OCI-LY7 (cell line): Measurements from ENCODE around the gene TMEM181.

ENCODE experiments used
- CTCF ChIP-seq: fragments of 200-600 bp; sonication (generic); conservative IDR thresholded peaks from 2 replicates; pipeline ENCODE4 v1.5.1; 2014; ENCODE audit warnings: mild to moderate bottlenecking, antibody characterized with exemption, low read length, moderate library complexity, mixed read lengths
- EZH2phosphoT487 ChIP-seq: fragments of 200-600 bp; sonication (generic); IDR thresholded peaks from 2 replicates; pipeline ENCODE4 v1.6.1; 2018; ENCODE audit warnings: low read depth, borderline replicate concordance, mild to moderate bottlenecking, mixed run types, antibody characterized with exemption, low read length, moderate library complexity, mixed read lengths

- TF ChIP-seq CTCF (no peak), EZH2phosphoT487 (no peak)
These were observed 49.7 kb downstream of the TMEM181 start for GRCh38 chr6:158609455-158610155.
